HEK293 (cell line): ENCODE measurements around the gene TRIAP1.

Experiments
- CTCF ChIA-PET: fragments of 350-600 bp; formaldehyde crosslinking; extraction: SDS; loops from one replicate; lab custom pipeline; 2021; ENCODE audit warnings: antibody characterized with exemption; lab: Yijun Ruan, JAX
- POLR2A ChIA-PET: fragments of 300-600 bp; formaldehyde crosslinking; extraction: SDS; loops from one replicate; lab custom pipeline; 2020; ENCODE audit warnings: antibody characterized with exemption, inconsistent platforms; lab: Yijun Ruan, JAX
- H3K27ac ChIP-seq: fragments of 200-500 bp; sonication (Bioruptor generic); 2 replicates; pipeline ENCODE4 v1.5.1; 2014; ENCODE audit warnings: low read depth, low read length, control low read depth, inconsistent platforms; ENCODE audit errors: extremely low read depth
- H3K36me3 ChIP-seq, 2 experiments: fragments of 200-500 bp in 1 of 2; sonication (Bioruptor generic) in 1 of 2; 1 replicate in 1 of 2; 2 replicates in 1 of 2; pipeline ENCODE4 v1.5.1; 2014 to 2017; ENCODE audit warnings: inconsistent platforms in 2 of 2, low read length in 2 of 2; ENCODE audit not compliant: control insufficient read depth in 2 of 2, insufficient read depth in 1 of 2
- H3K4me1 ChIP-seq: fragments of 200-500 bp; sonication (Bioruptor generic); 2 replicates; pipeline ENCODE4 v1.5.1; 2014; ENCODE audit warnings: mild to moderate bottlenecking, low read length, inconsistent platforms; ENCODE audit not compliant: control insufficient read depth, insufficient read depth
- H3K4me3 ChIP-seq: 2 replicates; pipeline ENCODE4 v1.5.1; 2011; ENCODE audit warnings: low read depth, mild to moderate bottlenecking, control low read depth, low read length, moderate library complexity
- H3K9me3 ChIP-seq: fragments of 200-500 bp; sonication (Bioruptor generic); 2 replicates; pipeline ENCODE4 v1.5.1; 2014; ENCODE audit warnings: low read depth, low read length, inconsistent platforms; ENCODE audit not compliant: control insufficient read depth, insufficient read depth
- CTCF ChIP-seq: fragments of 450-650 bp; formaldehyde crosslinking; IDR thresholded peaks from 2 replicates; pipeline ENCODE4 v1.5.1; 2016; ENCODE audit warnings: missing biosample characterization, missing genetic modification characterization
- KLF1 ChIP-seq: fragments of 450-650 bp; formaldehyde crosslinking; IDR thresholded peaks from 2 replicates; pipeline ENCODE4 v1.5.1; 2016; ENCODE audit warnings: missing biosample characterization, missing genetic modification characterization
- KLF10 ChIP-seq: fragments of 450-650 bp; IDR thresholded peaks from 2 replicates; pipeline ENCODE4 v1.5.1; 2018; ENCODE audit warnings: missing biosample characterization, mild to moderate bottlenecking, missing genetic modification characterization
- SP2 ChIP-seq: fragments of 450-650 bp; formaldehyde crosslinking; IDR thresholded peaks from 2 replicates; pipeline ENCODE4 v1.5.1; 2016; ENCODE audit warnings: missing biosample characterization, missing genetic modification characterization
- TCF7L2 ChIP-seq: IDR thresholded peaks from 2 replicates; pipeline ENCODE4 v1.6.1; 2011; ENCODE audit warnings: low read depth, mild to moderate bottlenecking, inconsistent platforms, low read length, moderate library complexity, borderline replicate concordance
- TRIM28 ChIP-seq: IDR thresholded peaks from 2 replicates; pipeline ENCODE4 v1.6.1; 2011; ENCODE audit warnings: low read length, control low read depth, borderline replicate concordance
- ZBTB17 ChIP-seq: fragments of 450-650 bp; formaldehyde crosslinking; IDR thresholded peaks from 2 replicates; pipeline ENCODE4 v1.5.1; 2016; ENCODE audit warnings: missing biosample characterization, missing genetic modification characterization
- ZBTB20 ChIP-seq: fragments of 450-650 bp; formaldehyde crosslinking; IDR thresholded peaks from 2 replicates; pipeline ENCODE4 v1.5.1; 2016; ENCODE audit warnings: missing biosample characterization, missing genetic modification characterization
- ZBTB6 ChIP-seq: fragments of 450-650 bp; formaldehyde crosslinking; IDR thresholded peaks from 2 replicates; pipeline ENCODE4 v1.5.1; 2017; ENCODE audit warnings: missing biosample characterization, missing genetic modification characterization
- ZEB2 ChIP-seq: fragments of 450-650 bp; formaldehyde crosslinking; IDR thresholded peaks from 2 replicates; pipeline ENCODE4 v1.5.1; 2016; ENCODE audit warnings: missing biosample characterization, missing genetic modification characterization
- ZIC2 ChIP-seq: fragments of 450-650 bp; formaldehyde crosslinking; IDR thresholded peaks from 2 replicates; pipeline ENCODE4 v1.5.1; 2016; ENCODE audit warnings: missing biosample characterization, missing genetic modification characterization
- ZNF10 ChIP-seq: fragments of 450-650 bp; formaldehyde crosslinking; IDR thresholded peaks from 2 replicates; pipeline ENCODE4 v1.5.1; 2017; ENCODE audit warnings: missing biosample characterization, missing genetic modification characterization
- ZNF18 ChIP-seq: fragments of 450-650 bp; formaldehyde crosslinking; IDR thresholded peaks from 2 replicates; pipeline ENCODE4 v1.5.1; 2016; ENCODE audit warnings: missing biosample characterization, missing genetic modification characterization
- ZNF23 ChIP-seq: fragments of 450-650 bp; formaldehyde crosslinking; IDR thresholded peaks from 2 replicates; pipeline ENCODE4 v1.5.1; 2016; ENCODE audit warnings: missing biosample characterization, missing genetic modification characterization, borderline replicate concordance
- ZNF280C ChIP-seq: fragments of 450-650 bp; formaldehyde crosslinking; IDR thresholded peaks from 2 replicates; pipeline ENCODE4 v1.5.1; 2016; ENCODE audit warnings: missing biosample characterization, missing genetic modification characterization
- ZNF335 ChIP-seq: fragments of 450-650 bp; formaldehyde crosslinking; conservative IDR thresholded peaks from 2 replicates; pipeline ENCODE4 v1.5.1; 2016; ENCODE audit warnings: missing biosample characterization, missing genetic modification characterization
- ZNF391 ChIP-seq: fragments of 450-650 bp; formaldehyde crosslinking; IDR thresholded peaks from 2 replicates; pipeline ENCODE4 v1.5.1; 2016; ENCODE audit warnings: low read depth, missing biosample characterization, missing genetic modification characterization, borderline replicate concordance
- ZNF398 ChIP-seq: fragments of 450-650 bp; formaldehyde crosslinking; IDR thresholded peaks from 2 replicates; pipeline ENCODE4 v1.5.1; 2017; ENCODE audit warnings: missing biosample characterization, missing genetic modification characterization
- ZNF558 ChIP-seq: fragments of 450-650 bp; formaldehyde crosslinking; IDR thresholded peaks from 2 replicates; pipeline ENCODE4 v1.5.1; 2016; ENCODE audit warnings: missing biosample characterization, missing genetic modification characterization
- ZNF629 ChIP-seq: fragments of 450-650 bp; formaldehyde crosslinking; IDR thresholded peaks from 2 replicates; pipeline ENCODE4 v1.5.1; 2017; ENCODE audit warnings: missing biosample characterization, missing genetic modification characterization

Gene TRIAP1

GRCh38 chr12:120470150-120470784 lies 24.1 kb upstream of the TRIAP1 start:
- Histone ChIP-seq H3K4me3 (peak overlapping the region; percentile 96), H3K4me1 (peaks cover 16% of the 10 kb centered on the region; the same call in 1 of the 2 replicates), H3K9me3 (no peaks in the 10 kb centered on the region), H3K27ac (peak overlapping the region; percentile 99; the same call in 1 of the 2 replicates), H3K36me3 (peaks cover 20 to 25% of the 10 kb centered on the region in 2 experiments)
- ChIA-PET CTCF (interaction anchor here (0.6 to 1.9 kb wide), 8 partner anchors 17 to 1197 kb away, joined by 3 to 10 read pairs (median 4); partner anchors contain the start of gene POP5), POLR2A (interaction anchor here (0.6 to 4.7 kb wide), 9 partner anchors 9 to 267 kb away, joined by 3 to 38 read pairs (median 3); partner anchors contain the start of genes COQ5, DYNLL1, POP5 and RNU4-2)
- TF ChIP-seq ZNF18 (0 out of 2 replicates have a peak, but pooled peaks have one; percentile 1), ZNF629 (0 out of 2 replicates have a peak, but pooled peaks have one; percentile 12), ZBTB6 (tag by site-specific recombination) (peak; percentile 32; the same call in 1 of the 2 replicates), ZIC2 (tag by site-specific recombination) (no peak), ZBTB17 (peak; percentile 93)

GRCh38 chr12:120469450-120470149 lies 23.4 kb upstream of the TRIAP1 start, which contains the start of gene SRSF9:
TSS of gene SRSF9 (minus strand) at chr12:120469748. CDS start at chr12:120469609, 139 bp downstream.
- peaks cover 14% of the 10 kb centered on the region; the same call in 1 of the 2 replicates for H3K4me1 ChIP-seq
- CTCF ChIA-PET = interaction anchor here (0.6 to 1.9 kb wide), 12 partner anchors 11 to 1198 kb away, joined by 3 to 10 read pairs (median 4); partner anchors contain the start of genes COX6A1 and POP5
- H3K27ac ChIP-seq = peak within 1 kb of the TSS; percentile 99
- TF ChIP-seq ZNF23 (tag by site-specific recombination) = no peak
- TF ChIP-seq ZEB2 = peak; percentile 75; the same call in 1 of the 2 replicates
- peak; percentile 99 for TF ChIP-seq CTCF
- TF ChIP-seq ZNF391 (tag by site-specific recombination) = peak; percentile 54; the same call in 1 of the 2 replicates
- no peak for TF ChIP-seq ZNF280C (tag by site-specific recombination)
- TF ChIP-seq ZBTB20 (tag by site-specific recombination) = peak; percentile 40; the same call in 1 of the 2 replicates
- no peak for TF ChIP-seq KLF1
- no peak for TF ChIP-seq ZBTB6 (tag by site-specific recombination)
- TF ChIP-seq ZNF398 = no peak; the same call in 1 of the 2 replicates
- TF ChIP-seq SP2 (tag by site-specific recombination) = peak; percentile 48
- peak; percentile 28; the same call in 1 of the 2 replicates for TF ChIP-seq KLF10 (tag by site-specific recombination)
- TF ChIP-seq ZNF10 (tag by site-specific recombination) = no peak
- TF ChIP-seq ZNF558 (tag by site-specific recombination) = no peak
- peak; percentile 72; the same call in 1 of the 2 replicates for TF ChIP-seq TRIM28
- no peak for TF ChIP-seq TCF7L2
- peak; percentile 100 for TF ChIP-seq ZNF335 (tag by site-specific recombination)

More at GRCh38 chr12:120469450-120470149, 23.4 kb upstream of the TRIAP1 start, which contains the start of gene SRSF9:
- POLR2A ChIA-PET = interaction anchor here (0.5 to 4.7 kb wide), 12 partner anchors 8 to 267 kb away, joined by 3 to 38 read pairs (median 4); partner anchors contain the start of genes COQ5, DYNLL1, POP5 and RNU4-2
- no peaks in the 10 kb centered on the region for H3K9me3 ChIP-seq
- peak within 1 kb of the TSS; percentile 96 for H3K4me3 ChIP-seq
- peaks cover 26 to 32% of the 10 kb centered on the region in 2 experiments for H3K36me3 ChIP-seq
